ENCODE results near the gene ZNF423. TPM values are rescaled to one million over a fixed set of nuclear protein-coding genes. Genes with fewer than 3 reads are reported as not detected.

The ZNF423 gene
- polyA plus RNA-seq, 1 of the 3 experiments (the other 2 are of a cell fraction): 1.2 TPM

DNA sequence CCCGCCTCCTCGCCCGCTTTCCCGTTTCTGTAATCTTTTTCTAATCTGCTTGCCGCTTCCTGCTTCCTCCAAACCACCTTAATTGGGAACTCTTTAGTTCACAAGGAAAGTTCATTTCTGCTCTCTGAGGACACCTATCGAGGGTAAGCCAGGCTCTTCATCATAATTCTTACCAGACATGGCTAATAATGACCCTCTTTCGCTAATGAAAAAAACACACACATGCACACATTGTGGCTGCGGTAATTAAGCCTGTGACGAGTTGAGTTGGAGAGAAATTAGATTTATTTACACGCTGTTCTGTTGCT lies 100.6 kb downstream of the ZNF423 start (continued):
- TF ChIP-seq, protein P1, sequence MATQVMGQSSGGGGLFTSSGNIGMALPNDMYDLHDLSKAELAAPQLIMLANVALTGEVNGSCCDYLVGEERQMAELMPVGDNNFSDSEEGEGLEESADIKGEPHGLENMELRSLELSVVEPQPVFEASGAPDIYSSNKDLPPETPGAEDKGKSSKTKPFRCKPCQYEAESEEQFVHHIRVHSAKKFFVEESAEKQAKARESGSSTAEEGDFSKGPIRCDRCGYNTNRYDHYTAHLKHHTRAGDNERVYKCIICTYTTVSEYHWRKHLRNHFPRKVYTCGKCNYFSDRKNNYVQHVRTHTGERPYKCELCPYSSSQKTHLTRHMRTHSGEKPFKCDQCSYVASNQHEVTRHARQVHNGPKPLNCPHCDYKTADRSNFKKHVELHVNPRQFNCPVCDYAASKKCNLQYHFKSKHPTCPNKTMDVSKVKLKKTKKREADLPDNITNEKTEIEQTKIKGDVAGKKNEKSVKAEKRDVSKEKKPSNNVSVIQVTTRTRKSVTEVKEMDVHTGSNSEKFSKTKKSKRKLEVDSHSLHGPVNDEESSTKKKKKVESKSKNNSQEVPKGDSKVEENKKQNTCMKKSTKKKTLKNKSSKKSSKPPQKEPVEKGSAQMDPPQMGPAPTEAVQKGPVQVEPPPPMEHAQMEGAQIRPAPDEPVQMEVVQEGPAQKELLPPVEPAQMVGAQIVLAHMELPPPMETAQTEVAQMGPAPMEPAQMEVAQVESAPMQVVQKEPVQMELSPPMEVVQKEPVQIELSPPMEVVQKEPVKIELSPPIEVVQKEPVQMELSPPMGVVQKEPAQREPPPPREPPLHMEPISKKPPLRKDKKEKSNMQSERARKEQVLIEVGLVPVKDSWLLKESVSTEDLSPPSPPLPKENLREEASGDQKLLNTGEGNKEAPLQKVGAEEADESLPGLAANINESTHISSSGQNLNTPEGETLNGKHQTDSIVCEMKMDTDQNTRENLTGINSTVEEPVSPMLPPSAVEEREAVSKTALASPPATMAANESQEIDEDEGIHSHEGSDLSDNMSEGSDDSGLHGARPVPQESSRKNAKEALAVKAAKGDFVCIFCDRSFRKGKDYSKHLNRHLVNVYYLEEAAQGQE (IDR thresholded peaks at IDR 0.05; ENCODE audit: low read depth, low read length): no peak
- TF ChIP-seq FOSL2 (IDR thresholded peaks at IDR 0.05; ENCODE audit: borderline replicate concordance, low read depth) (no peak), SMC3 (IDR thresholded peaks at IDR 0.05; ENCODE audit: low read depth, low read length) (peak; percentile 46; the same call in 1 of the 2 replicates), EZH2phosphoT487 (IDR thresholded peaks at IDR 0.05; ENCODE audit: borderline replicate concordance, low read depth) (no peak), TEAD4 (IDR thresholded peaks at IDR 0.05; ENCODE audit: borderline replicate concordance, insufficient read depth) (no peak), ELF1 (IDR thresholded peaks at IDR 0.05) (no peak), RCOR1 (IDR thresholded peaks at IDR 0.05; ENCODE audit: low read length) (peak; percentile 75), MEF2A (IDR thresholded peaks at IDR 0.05; ENCODE audit: borderline replicate concordance, low read depth) (no peak), SIN3A (IDR thresholded peaks at IDR 0.05; ENCODE audit: borderline replicate concordance, low read depth, low read length) (no peak), RAD21 (IDR thresholded peaks at IDR 0.05; ENCODE audit: low read length) (peak; percentile 68), YY1 (IDR thresholded peaks at IDR 0.05; ENCODE audit: low read depth) (no peak), RXRA (IDR thresholded peaks at IDR 0.05; ENCODE audit: borderline replicate concordance, low read depth) (no peak), GABPA (IDR thresholded peaks at IDR 0.05; ENCODE audit: low read depth) (no peak), FOXM1 (IDR thresholded peaks at IDR 0.05; ENCODE audit: low read depth) (no peak), TAF1 (IDR thresholded peaks at IDR 0.05; ENCODE audit: borderline replicate concordance, low read depth, low read length) (no peak), NRF1 (IDR thresholded peaks at IDR 0.05; ENCODE audit: low read depth, low read length) (no peak), TCF12 (IDR thresholded peaks at IDR 0.05) (no peak)
- TF ChIP-seq, protein P2, sequence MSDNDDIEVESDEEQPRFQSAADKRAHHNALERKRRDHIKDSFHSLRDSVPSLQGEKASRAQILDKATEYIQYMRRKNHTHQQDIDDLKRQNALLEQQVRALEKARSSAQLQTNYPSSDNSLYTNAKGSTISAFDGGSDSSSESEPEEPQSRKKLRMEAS (IDR thresholded peaks at IDR 0.05; ENCODE audit: low read depth): no peak
- TF ChIP-seq, protein P3, sequence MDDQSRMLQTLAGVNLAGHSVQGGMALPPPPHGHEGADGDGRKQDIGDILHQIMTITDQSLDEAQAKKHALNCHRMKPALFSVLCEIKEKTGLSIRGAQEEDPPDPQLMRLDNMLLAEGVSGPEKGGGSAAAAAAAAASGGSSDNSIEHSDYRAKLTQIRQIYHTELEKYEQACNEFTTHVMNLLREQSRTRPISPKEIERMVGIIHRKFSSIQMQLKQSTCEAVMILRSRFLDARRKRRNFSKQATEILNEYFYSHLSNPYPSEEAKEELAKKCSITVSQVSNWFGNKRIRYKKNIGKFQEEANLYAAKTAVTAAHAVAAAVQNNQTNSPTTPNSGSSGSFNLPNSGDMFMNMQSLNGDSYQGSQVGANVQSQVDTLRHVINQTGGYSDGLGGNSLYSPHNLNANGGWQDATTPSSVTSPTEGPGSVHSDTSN (IDR thresholded peaks at IDR 0.05): no peak
- TF ChIP-seq, protein P4, sequence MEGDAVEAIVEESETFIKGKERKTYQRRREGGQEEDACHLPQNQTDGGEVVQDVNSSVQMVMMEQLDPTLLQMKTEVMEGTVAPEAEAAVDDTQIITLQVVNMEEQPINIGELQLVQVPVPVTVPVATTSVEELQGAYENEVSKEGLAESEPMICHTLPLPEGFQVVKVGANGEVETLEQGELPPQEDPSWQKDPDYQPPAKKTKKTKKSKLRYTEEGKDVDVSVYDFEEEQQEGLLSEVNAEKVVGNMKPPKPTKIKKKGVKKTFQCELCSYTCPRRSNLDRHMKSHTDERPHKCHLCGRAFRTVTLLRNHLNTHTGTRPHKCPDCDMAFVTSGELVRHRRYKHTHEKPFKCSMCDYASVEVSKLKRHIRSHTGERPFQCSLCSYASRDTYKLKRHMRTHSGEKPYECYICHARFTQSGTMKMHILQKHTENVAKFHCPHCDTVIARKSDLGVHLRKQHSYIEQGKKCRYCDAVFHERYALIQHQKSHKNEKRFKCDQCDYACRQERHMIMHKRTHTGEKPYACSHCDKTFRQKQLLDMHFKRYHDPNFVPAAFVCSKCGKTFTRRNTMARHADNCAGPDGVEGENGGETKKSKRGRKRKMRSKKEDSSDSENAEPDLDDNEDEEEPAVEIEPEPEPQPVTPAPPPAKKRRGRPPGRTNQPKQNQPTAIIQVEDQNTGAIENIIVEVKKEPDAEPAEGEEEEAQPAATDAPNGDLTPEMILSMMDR (IDR thresholded peaks at IDR 0.05): peak; percentile 49
- TF ChIP-seq, protein P5, sequence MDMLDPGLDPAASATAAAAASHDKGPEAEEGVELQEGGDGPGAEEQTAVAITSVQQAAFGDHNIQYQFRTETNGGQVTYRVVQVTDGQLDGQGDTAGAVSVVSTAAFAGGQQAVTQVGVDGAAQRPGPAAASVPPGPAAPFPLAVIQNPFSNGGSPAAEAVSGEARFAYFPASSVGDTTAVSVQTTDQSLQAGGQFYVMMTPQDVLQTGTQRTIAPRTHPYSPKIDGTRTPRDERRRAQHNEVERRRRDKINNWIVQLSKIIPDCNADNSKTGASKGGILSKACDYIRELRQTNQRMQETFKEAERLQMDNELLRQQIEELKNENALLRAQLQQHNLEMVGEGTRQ (IDR thresholded peaks at IDR 0.05; ENCODE audit: borderline replicate concordance, low read depth, low read length): no peak
